ENCODE data around the gene RAD51B. TPM values are rescaled to one million over a fixed set of nuclear protein-coding genes. Genes with fewer than 3 reads are reported as not detected.

The RAD51B gene
- total RNA-seq, 4 donors from 2014 or later, result 19.6 to 39.7 (median 25.4) TPM

DNA sequence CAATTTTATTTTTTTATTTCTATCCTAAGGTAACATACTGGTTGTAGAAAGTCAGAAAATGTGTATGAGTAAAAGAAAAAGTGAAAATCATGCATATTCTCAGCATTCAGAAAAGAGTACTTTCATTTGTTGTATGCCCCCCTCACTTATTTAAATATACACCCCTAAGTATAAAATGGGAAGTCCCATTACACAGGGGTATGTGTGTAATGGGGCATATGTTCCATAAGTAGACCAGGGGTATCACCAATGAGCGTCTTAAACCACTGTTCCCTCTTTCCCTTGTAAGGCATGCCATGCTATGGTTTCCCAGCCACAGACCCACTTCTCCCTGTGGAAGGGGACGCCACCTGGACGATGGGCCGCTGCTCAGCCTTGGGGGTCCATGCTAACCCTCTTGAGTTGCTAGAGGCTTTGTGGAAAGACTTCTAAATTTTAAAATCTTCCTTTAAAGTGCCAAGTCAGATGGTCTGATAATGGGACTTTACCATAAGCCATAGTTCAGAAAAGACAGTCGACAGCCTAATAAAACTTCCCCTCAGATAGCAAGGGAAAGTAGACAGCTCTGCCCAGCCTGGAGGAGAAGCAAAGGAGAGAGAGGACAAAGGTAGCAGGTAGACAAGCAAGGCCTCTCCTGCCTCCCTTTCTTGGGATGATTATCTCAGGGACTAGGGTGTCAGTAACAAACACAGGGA, 855.1 kb downstream of the RAD51B start:
- Histone ChIP-seq H3K9me3 (no peaks in the 10 kb centered on the region), H3K27me3 (no peaks in the 10 kb centered on the region), H3K27ac (no peak overlapping the region), H3K36me3 (no peaks in the 10 kb centered on the region), H3K4me1 (peaks cover 82% of the 10 kb centered on the region), H3K4me3 (no peak overlapping the region)
- peak in 1 of 2 donors; percentile 52 for DNase-seq (ENCODE audit: low spot score in 2 of 2)
- 72% methylated on average over 5 of the region's 5 CpGs for WGBS
- no peak for TF ChIP-seq POLR2AphosphoS5 (IDR thresholded peaks at IDR 0.05)
- TF ChIP-seq EP300 (IDR thresholded peaks at IDR 0.05), result no peak
- no peak for TF ChIP-seq CTCF (IDR thresholded peaks at IDR 0.05)
- TF ChIP-seq POLR2A (IDR thresholded peaks at IDR 0.05), result no peak

- Histone ChIP-seq H3K4me3 (no peak overlapping the region), H3K4me1 (peaks cover 82% of the 10 kb centered on the region), H3K27me3 (no peaks in the 10 kb centered on the region), H3K36me3 (no peaks in the 10 kb centered on the region), H3K9me3 (no peaks in the 10 kb centered on the region), H3K27ac (no peak overlapping the region)
- TF ChIP-seq CTCF (IDR thresholded peaks at IDR 0.05), result no peak
- no peak for TF ChIP-seq POLR2AphosphoS5 (IDR thresholded peaks at IDR 0.05)
- no peak for TF ChIP-seq POLR2A (IDR thresholded peaks at IDR 0.05)
- no peak for TF ChIP-seq EP300 (IDR thresholded peaks at IDR 0.05)
- DNase-seq (ENCODE audit: low spot score in 2 of 2), result peak; percentile 18 to 28
- WGBS, result 86% methylated on average over 1 of the region's 1 CpG
Observed at GRCh38 chr14:68675233-68675577, 855.6 kb downstream of the RAD51B start.

DNA sequence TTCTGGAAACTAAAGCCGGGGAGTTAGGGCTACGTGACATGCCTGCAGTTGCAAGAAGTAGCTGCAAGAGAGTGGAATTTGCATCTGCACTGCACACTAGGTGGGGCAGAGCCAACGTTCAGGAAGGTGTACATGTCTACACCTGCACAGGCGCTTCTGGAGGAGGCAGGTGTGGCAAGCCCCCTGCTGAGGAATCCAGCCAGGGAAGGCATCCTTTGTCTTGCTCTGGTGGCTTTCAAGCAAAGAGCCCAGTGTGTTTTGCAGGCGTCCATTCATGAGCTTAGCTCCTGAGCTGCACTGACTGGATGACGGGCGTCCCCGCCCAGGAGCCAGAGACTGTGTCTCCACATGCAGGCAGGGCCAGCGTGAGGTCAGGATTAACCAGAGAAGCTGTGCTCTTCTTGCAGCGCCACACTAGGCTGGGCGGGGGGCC, 856.9 kb downstream of the RAD51B start:
- peak overlapping the region; percentile 78 for H3K27ac ChIP-seq
- WGBS, result 41% methylated on average over 2 of the region's 11 CpGs
- no peak for DNase-seq (ENCODE audit: low spot score in 2 of 2)

DNA sequence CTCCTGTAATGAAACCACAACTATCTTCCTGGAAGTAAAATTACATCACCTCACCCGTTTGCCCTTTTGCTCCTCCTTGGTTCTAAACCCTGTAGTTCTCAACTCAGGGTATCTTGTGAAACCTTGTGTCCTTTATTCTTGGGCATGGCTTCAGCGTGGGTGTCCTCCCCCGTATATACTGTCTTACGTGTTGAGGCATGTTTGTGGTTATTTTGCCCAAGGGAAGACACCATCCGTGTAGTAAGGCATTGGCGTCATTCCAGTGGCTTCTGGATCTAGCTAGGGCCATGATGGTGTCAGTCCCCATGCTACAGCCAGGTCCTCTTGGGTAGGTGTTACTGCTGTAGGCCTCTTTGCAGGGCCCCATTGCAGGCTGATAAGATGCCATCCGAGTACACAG, 857.9 kb downstream of the RAD51B start:
- 65% methylated on average over 7 of the region's 7 CpGs for whole genome bisulfite sequencing
- Histone ChIP-seq H3K27me3 (no peaks in the 10 kb centered on the region), H3K9me3 (no peaks in the 10 kb centered on the region), H3K36me3 (no peaks in the 10 kb centered on the region), H3K4me3 (no peak overlapping the region), H3K27ac (peak overlapping the region; percentile 78), H3K4me1 (peaks cover 82% of the 10 kb centered on the region)
- TF ChIP-seq CTCF (IDR thresholded peaks at IDR 0.05) (no peak), EP300 (IDR thresholded peaks at IDR 0.05) (no peak), POLR2AphosphoS5 (IDR thresholded peaks at IDR 0.05) (peak in 1 of 3 donors; percentile 22)
- no peak for DNase-seq (ENCODE audit: low spot score in 2 of 2)

More for the DNA sequence above, 856.9 kb downstream of the RAD51B start:
- no peaks in the 10 kb centered on the region for H3K27me3 ChIP-seq
- H3K4me1 ChIP-seq, result peaks cover 82% of the 10 kb centered on the region
- no peaks in the 10 kb centered on the region for H3K36me3 ChIP-seq
- no peaks in the 10 kb centered on the region for H3K9me3 ChIP-seq
- no peak overlapping the region for H3K4me3 ChIP-seq
- TF ChIP-seq EP300 (IDR thresholded peaks at IDR 0.05) (no peak), POLR2A (IDR thresholded peaks at IDR 0.05) (no peak), POLR2AphosphoS5 (IDR thresholded peaks at IDR 0.05) (peak in 1 of 3 donors; percentile 47), CTCF (IDR thresholded peaks at IDR 0.05) (no peak)

GRCh38 chr14:68677901-68678300, 858.3 kb downstream of the RAD51B start:
- peak in 1 of 2 donors; percentile 47 for DNase-seq (ENCODE audit: low spot score in 2 of 2)
- H3K27me3 ChIP-seq, result no peaks in the 10 kb centered on the region
- no peaks in the 10 kb centered on the region for H3K36me3 ChIP-seq
- TF ChIP-seq CTCF (IDR thresholded peaks at IDR 0.05), result no peak
- TF ChIP-seq POLR2AphosphoS5 (IDR thresholded peaks at IDR 0.05), result no peak
- TF ChIP-seq EP300 (IDR thresholded peaks at IDR 0.05), result no peak
- H3K4me3 ChIP-seq, result no peak overlapping the region
- peaks cover 82% of the 10 kb centered on the region for H3K4me1 ChIP-seq
- H3K9me3 ChIP-seq, result no peaks in the 10 kb centered on the region
- H3K27ac ChIP-seq, result peak overlapping the region; percentile 56
- 67% methylated on average over 11 of the region's 11 CpGs for WGBS
